Measurements from ENCODE around the gene PLCB1.

The PLCB1 gene

GRCh38 chr20:8803941-8804340, 671.9 kb downstream of the PLCB1 start:
- H4K12ac ChIP-seq (ENCODE audit: low read depth, low read length) = no peak overlapping the region
- no peak overlapping the region for H2BK5ac ChIP-seq (ENCODE audit: low read depth, low read length, poor library complexity)
- H4K8ac ChIP-seq (ENCODE audit: low read depth, low read length) = no peak overlapping the region
- DNase-seq = no peak
- H3K79me2 ChIP-seq (ENCODE audit: control insufficient read depth, insufficient read depth, low read length, poor library complexity) = peaks cover 2% of the 10 kb centered on the region
- no peak overlapping the region for H3K4ac ChIP-seq (ENCODE audit: low read depth, low read length)
- H3K4me1 ChIP-seq (ENCODE audit: control insufficient read depth in 1 of 2, insufficient read depth in 2 of 2, low read length in 2 of 2) = no peaks in the 10 kb centered on the region
- no peak overlapping the region for H3K4me3 ChIP-seq (ENCODE audit: low read depth, low read length)
- no CpG with 5 or more reads among the region's 6 CpGs for WGBS (ENCODE audit: extremely low coverage, insufficient coverage, insufficient read length)
- no peak overlapping the region for H3K23ac ChIP-seq (ENCODE audit: low read length)
- peak overlapping the region; percentile 24 for H3K14ac ChIP-seq (ENCODE audit: low read length)
- no peaks in the 10 kb centered on the region for H3K79me1 ChIP-seq (ENCODE audit: low read length)
- no peaks in the 10 kb centered on the region for H3K27me3 ChIP-seq (ENCODE audit: insufficient read depth, low read length)
- no peaks in the 10 kb centered on the region for H3K9me3 ChIP-seq (ENCODE audit: insufficient read depth, low read depth, low read length)
- no peak overlapping the region for H3K27ac ChIP-seq (ENCODE audit: low read depth, low read length)
- peak overlapping the region; percentile 24 for H4K91ac ChIP-seq (ENCODE audit: low read depth, low read length)
- H2BK12ac ChIP-seq (ENCODE audit: low read length) = no peak overlapping the region
- H2BK120ac ChIP-seq (ENCODE audit: insufficient read depth, low read length, poor library complexity) = peak overlapping the region; percentile 22
- no peak overlapping the region for H3K18ac ChIP-seq (ENCODE audit: low read length)
- no peak overlapping the region for H2AFZ ChIP-seq (ENCODE audit: insufficient read depth, low read length, poor library complexity)
- H3K9ac ChIP-seq (ENCODE audit: low read length) = no peak overlapping the region
- H2AK5ac ChIP-seq (ENCODE audit: low read length) = no peak overlapping the region
- H3K4me2 ChIP-seq (ENCODE audit: low read length) = no peak overlapping the region
- H3K36me3 ChIP-seq (ENCODE audit: control insufficient read depth in 1 of 2, insufficient read depth in 2 of 2, low read length in 2 of 2) = no peaks in the 10 kb centered on the region

- no peaks in the 10 kb centered on the region for H3K27me3 ChIP-seq (ENCODE audit: insufficient read depth, low read length)
- no peak overlapping the region for H3K4ac ChIP-seq (ENCODE audit: low read depth, low read length)
- H4K12ac ChIP-seq (ENCODE audit: low read depth, low read length) = no peak overlapping the region
- no peak overlapping the region for H3K4me3 ChIP-seq (ENCODE audit: low read depth, low read length)
- no peak overlapping the region for H2AFZ ChIP-seq (ENCODE audit: insufficient read depth, low read length, poor library complexity)
- no peak overlapping the region for H4K8ac ChIP-seq (ENCODE audit: low read depth, low read length)
- no peak for DNase-seq
- no peaks in the 10 kb centered on the region for H3K79me1 ChIP-seq (ENCODE audit: low read length)
- peaks cover 2% of the 10 kb centered on the region for H3K79me2 ChIP-seq (ENCODE audit: control insufficient read depth, insufficient read depth, low read length, poor library complexity)
- H3K9me3 ChIP-seq (ENCODE audit: insufficient read depth, low read depth, low read length) = no peaks in the 10 kb centered on the region
- no peak overlapping the region for H3K9ac ChIP-seq (ENCODE audit: low read length)
- no peak overlapping the region for H3K4me2 ChIP-seq (ENCODE audit: low read length)
- no peak overlapping the region for H3K27ac ChIP-seq (ENCODE audit: low read depth, low read length)
- H4K91ac ChIP-seq (ENCODE audit: low read depth, low read length) = no peak overlapping the region
- H2BK5ac ChIP-seq (ENCODE audit: low read depth, low read length, poor library complexity) = no peak overlapping the region
- H2BK120ac ChIP-seq (ENCODE audit: insufficient read depth, low read length, poor library complexity) = no peak overlapping the region
- no peak overlapping the region for H2BK12ac ChIP-seq (ENCODE audit: low read length)
- no peak overlapping the region for H2AK5ac ChIP-seq (ENCODE audit: low read length)
- no peaks in the 10 kb centered on the region for H3K4me1 ChIP-seq (ENCODE audit: control insufficient read depth in 1 of 2, insufficient read depth in 2 of 2, low read length in 2 of 2)
- H3K23ac ChIP-seq (ENCODE audit: low read length) = no peak overlapping the region
- WGBS (ENCODE audit: extremely low coverage, insufficient coverage, insufficient read length) = no CpG with 5 or more reads among the region's 6 CpGs
- H3K18ac ChIP-seq (ENCODE audit: low read length) = no peak overlapping the region
- H3K14ac ChIP-seq (ENCODE audit: low read length) = no peak overlapping the region
- H3K36me3 ChIP-seq (ENCODE audit: control insufficient read depth in 1 of 2, insufficient read depth in 2 of 2, low read length in 2 of 2) = no peaks in the 10 kb centered on the region
These were observed 673.8 kb downstream of the PLCB1 start for GRCh38 chr20:8805737-8806442.

GRCh38 chr20:8807480-8808201, 675.6 kb downstream of the PLCB1 start:
- Histone ChIP-seq H3K36me3 (ENCODE audit: control insufficient read depth in 1 of 2, insufficient read depth in 2 of 2, low read length in 2 of 2) (no peaks in the 10 kb centered on the region), H3K27ac (ENCODE audit: low read depth, low read length) (no peak overlapping the region), H2AK5ac (ENCODE audit: low read length) (no peak overlapping the region), H3K4ac (ENCODE audit: low read depth, low read length) (no peak overlapping the region), H4K8ac (ENCODE audit: low read depth, low read length) (no peak overlapping the region), H4K12ac (ENCODE audit: low read depth, low read length) (no peak overlapping the region), H3K4me2 (ENCODE audit: low read length) (no peak overlapping the region), H3K14ac (ENCODE audit: low read length) (no peak overlapping the region), H3K9ac (ENCODE audit: low read length) (no peak overlapping the region), H3K27me3 (ENCODE audit: insufficient read depth, low read length) (no peaks in the 10 kb centered on the region), H2BK120ac (ENCODE audit: insufficient read depth, low read length, poor library complexity) (no peak overlapping the region), H3K18ac (ENCODE audit: low read length) (no peak overlapping the region), H3K4me1 (ENCODE audit: control insufficient read depth in 1 of 2, insufficient read depth in 2 of 2, low read length in 2 of 2) (no peaks in the 10 kb centered on the region), H4K91ac (ENCODE audit: low read depth, low read length) (no peak overlapping the region), H3K23ac (ENCODE audit: low read length) (no peak overlapping the region), H3K4me3 (ENCODE audit: low read depth, low read length) (no peak overlapping the region), H3K79me2 (ENCODE audit: control insufficient read depth, insufficient read depth, low read length, poor library complexity) (no peaks in the 10 kb centered on the region), H2BK5ac (ENCODE audit: low read depth, low read length, poor library complexity) (no peak overlapping the region), H3K9me3 (ENCODE audit: insufficient read depth, low read depth, low read length) (no peaks in the 10 kb centered on the region), H2AFZ (ENCODE audit: insufficient read depth, low read length, poor library complexity) (no peak overlapping the region), H3K79me1 (ENCODE audit: low read length) (no peaks in the 10 kb centered on the region), H2BK12ac (ENCODE audit: low read length) (no peak overlapping the region)
- no peak for DNase-seq
- no CpG with 5 or more reads among the region's 4 CpGs for WGBS (ENCODE audit: extremely low coverage, insufficient coverage, insufficient read length)

- no peaks in the 10 kb centered on the region for H3K27me3 ChIP-seq (ENCODE audit: insufficient read depth, low read length)
- H2BK5ac ChIP-seq (ENCODE audit: low read depth, low read length, poor library complexity) = no peak overlapping the region
- no peak overlapping the region for H3K18ac ChIP-seq (ENCODE audit: low read length)
- no peak for DNase-seq
- H3K27ac ChIP-seq (ENCODE audit: low read depth, low read length) = no peak overlapping the region
- H3K9me3 ChIP-seq (ENCODE audit: insufficient read depth, low read depth, low read length) = no peaks in the 10 kb centered on the region
- no peak overlapping the region for H3K14ac ChIP-seq (ENCODE audit: low read length)
- H3K4ac ChIP-seq (ENCODE audit: low read depth, low read length) = no peak overlapping the region
- H3K4me1 ChIP-seq (ENCODE audit: control insufficient read depth in 1 of 2, insufficient read depth in 2 of 2, low read length in 2 of 2) = no peaks in the 10 kb centered on the region
- H3K4me3 ChIP-seq (ENCODE audit: low read depth, low read length) = no peak overlapping the region
- H3K36me3 ChIP-seq (ENCODE audit: control insufficient read depth in 1 of 2, insufficient read depth in 2 of 2, low read length in 2 of 2) = no peaks in the 10 kb centered on the region
- H3K79me1 ChIP-seq (ENCODE audit: low read length) = no peaks in the 10 kb centered on the region
- no peak overlapping the region for H4K8ac ChIP-seq (ENCODE audit: low read depth, low read length)
- H2BK12ac ChIP-seq (ENCODE audit: low read length) = no peak overlapping the region
- H2BK120ac ChIP-seq (ENCODE audit: insufficient read depth, low read length, poor library complexity) = no peak overlapping the region
- no peak overlapping the region for H2AFZ ChIP-seq (ENCODE audit: insufficient read depth, low read length, poor library complexity)
- H3K79me2 ChIP-seq (ENCODE audit: control insufficient read depth, insufficient read depth, low read length, poor library complexity) = no peaks in the 10 kb centered on the region
- no CpG with 5 or more reads among the region's 5 CpGs for WGBS (ENCODE audit: extremely low coverage, insufficient coverage, insufficient read length)
- H4K12ac ChIP-seq (ENCODE audit: low read depth, low read length) = no peak overlapping the region
- no peak overlapping the region for H4K91ac ChIP-seq (ENCODE audit: low read depth, low read length)
- H3K4me2 ChIP-seq (ENCODE audit: low read length) = no peak overlapping the region
- H3K9ac ChIP-seq (ENCODE audit: low read length) = no peak overlapping the region
- H3K23ac ChIP-seq (ENCODE audit: low read length) = no peak overlapping the region
- no peak overlapping the region for H2AK5ac ChIP-seq (ENCODE audit: low read length)
These were observed 676.1 kb downstream of the PLCB1 start for GRCh38 chr20:8808202-8808535.

All from trophoblast cell (in vitro differentiated cells and primary cell).